NCI-H226 (cell line): Measurements from ENCODE around the gene ARL3.
"Not testable (repeated sequence)": the region's sequence is repeated elsewhere in the genome, so short reads cannot be mapped to it uniquely, and the experiment has no call there.

Experiments used
- DNase-seq: peaks from one replicate; pipeline ENCODE4 v3.0.0-alpha.2; 2015

ARL3 gene

DNA sequence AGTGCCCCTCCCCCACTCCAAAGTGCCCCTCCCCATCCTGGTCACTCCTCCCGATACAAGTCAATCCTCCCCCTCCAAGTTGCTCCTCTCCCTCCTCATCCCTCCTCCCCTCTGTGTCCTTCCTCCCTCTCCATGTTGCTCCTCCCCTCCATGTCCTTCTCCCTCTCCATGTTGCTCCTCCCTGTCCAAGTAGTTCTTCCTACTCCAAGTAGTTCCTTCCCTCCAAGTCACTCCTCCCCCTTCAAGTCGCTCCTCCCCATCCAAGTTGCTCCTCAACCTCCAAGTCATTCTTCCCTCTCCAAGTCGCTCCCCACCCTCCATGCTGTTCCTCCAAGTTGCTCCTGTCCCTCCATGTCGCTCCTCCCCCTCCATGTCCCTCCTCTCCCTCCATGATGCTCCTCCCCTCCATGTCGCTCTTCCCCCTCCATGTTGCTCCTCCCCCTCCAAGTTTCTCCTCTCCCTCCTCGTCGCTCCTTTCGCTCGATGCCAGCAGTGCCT, 20.9 kb upstream of the ARL3 start:
- peak; percentile 7 for DNase-seq

GRCh38 chr10:102732661-102733060, 18.5 kb upstream of the ARL3 start:
- no peak for DNase-seq

GRCh38 chr10:102731222-102731800, 17.1 kb upstream of the ARL3 start:
- no peak for DNase-seq

- DNase-seq: peak; percentile 45
Measured at GRCh38 chr10:102729029-102730026, 15.1 kb upstream of the ARL3 start.

DNA sequence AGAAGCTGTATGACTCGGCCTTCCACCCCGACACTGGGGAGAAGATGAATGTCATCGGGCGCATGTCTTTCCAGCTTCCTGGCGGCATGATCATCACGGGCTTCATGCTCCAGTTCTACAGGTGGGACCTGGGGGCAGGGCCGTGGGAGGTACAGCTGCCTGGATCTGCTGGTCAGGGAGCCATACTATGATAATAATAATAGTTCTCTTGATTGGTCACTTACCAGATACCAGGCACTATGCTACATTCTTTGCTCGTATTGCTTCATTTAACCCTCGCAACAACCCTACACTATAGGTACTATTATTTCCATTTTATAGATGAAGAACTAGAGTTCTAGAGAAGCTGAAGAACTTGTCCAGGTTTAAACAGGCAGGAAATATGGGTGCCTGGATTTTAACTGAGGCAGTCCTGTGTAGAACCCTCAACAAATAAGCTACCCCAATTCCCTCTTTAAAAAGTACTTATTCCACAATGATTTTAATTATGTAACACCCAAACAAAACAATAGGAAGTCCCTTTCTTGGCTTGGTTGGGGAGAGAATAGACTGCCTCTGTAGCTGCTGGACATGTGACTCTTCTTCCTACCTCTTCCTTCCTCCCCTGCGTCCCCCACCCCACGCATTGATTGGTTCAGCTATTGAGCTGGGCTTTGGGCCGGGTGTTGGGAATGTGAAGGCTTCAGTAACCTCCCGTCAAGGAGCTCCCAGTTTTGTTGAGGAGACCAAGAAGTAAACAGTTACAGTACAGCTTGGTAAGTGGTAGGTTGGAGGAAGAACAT, 13.0 kb upstream of the ARL3 start:
- DNase-seq: no peak

DNA sequence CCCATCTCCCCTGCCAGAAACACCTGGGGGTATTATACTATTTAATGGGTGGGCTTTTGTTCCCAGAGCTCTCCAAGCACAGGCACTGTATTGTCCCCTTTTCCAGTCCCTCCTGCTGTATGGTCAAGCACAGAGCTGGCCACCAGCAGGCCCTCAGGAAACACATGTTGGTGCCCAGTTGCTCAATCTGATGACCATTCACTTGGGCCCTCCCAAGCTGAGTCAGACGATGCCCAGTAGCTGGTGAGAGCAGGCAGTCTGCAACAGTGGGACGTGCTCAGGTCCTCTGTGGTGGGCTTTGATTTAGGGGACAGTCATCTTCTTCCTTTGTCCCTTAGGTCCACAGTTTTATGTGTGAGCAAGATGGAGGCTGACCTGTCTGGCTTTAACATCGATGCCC, 12.1 kb upstream of the ARL3 start:
- DNase-seq: peak; percentile 50

DNA sequence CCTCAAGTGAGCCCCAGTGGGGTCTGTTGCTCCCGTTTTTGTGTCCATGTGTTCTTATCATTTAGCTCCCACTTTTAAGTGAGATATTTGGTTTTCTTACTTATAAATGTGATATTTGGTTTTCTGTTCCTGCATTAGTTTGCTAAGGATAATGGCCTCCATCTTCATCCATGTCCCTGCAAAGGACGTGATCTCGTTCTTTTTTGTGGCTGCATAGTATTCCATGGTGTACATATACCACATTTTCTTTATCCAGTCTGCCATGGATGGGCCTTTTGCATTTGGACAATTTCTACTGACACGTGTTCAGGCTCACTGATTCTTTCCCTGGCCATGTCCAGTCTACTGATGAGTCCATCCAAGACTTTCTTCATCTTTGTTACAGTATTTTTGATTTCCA, 9.8 kb upstream of the ARL3 start:
- no peak for DNase-seq

DNA sequence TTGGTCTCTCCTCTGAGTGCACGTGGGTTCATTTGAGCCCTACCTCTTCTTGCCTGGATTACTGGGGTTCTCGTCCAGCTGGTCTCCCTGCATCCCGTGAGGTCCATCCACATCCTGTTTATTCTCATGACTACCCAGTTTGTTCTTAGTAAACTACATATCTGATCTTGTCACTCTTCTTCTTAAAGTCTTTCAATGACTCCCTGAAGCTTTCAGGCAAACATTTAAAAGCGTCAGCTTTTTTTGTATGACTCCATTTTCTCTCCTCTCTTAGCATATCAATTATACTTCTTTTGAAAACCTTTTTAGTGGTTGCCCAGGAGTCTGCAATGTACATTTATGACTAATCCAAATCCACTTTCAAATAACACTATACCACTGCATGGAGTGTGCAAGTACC, 7.8 kb upstream of the ARL3 start:
- no peak for DNase-seq

DNA sequence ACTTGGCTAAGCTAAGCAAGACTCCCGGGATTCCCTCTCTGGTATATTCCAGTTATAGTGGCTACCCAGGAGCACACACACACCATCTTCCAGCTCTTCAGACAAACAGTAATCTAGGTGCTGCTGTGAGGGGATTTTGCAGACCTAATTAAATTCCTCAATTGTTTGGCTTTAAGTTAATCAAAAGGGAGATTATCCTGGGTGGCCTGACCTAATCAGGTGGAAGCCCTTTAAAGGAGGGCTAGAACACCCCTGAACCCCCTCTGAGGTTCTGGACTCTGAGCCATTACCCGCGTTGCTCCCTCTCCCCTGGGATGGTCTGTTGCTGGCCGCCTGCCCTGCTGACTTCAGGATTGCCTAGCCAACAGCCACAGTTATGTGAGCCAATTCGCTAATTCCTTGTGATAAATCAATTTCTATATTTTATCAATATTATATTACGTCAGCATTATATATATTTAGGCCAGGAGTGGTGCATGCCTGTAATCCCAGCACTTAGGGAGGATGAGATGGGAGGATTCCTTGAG, 6.6 kb upstream of the ARL3 start:
- no peak for DNase-seq

DNA sequence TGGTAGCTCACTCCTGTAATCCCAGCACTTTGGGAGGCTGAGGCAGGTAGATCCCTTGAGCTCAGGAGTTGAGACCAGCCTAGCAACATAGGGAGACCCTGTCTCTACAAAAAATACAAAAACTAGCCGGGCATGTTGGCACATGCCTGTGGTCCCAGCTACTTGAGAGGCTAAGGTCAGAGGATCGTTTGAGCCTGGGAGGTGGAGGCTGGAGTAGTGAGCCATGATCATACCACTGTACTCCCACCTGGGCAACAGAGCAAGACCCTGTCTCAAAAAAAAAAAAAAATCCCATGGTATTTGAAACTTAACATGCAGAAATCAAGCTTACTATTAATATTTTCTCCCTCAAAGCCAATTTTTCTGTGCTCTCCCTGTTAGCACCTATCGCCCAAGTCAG, 6.1 kb upstream of the ARL3 start:
- DNase-seq: no peak

- peak; percentile 35 for DNase-seq
Measured at GRCh38 chr10:102718220-102718619, 4.0 kb upstream of the ARL3 start.

GRCh38 chr10:102716900-102717565, 2.8 kb upstream of the ARL3 start:
- DNase-seq: not testable (repeated sequence)

DNA sequence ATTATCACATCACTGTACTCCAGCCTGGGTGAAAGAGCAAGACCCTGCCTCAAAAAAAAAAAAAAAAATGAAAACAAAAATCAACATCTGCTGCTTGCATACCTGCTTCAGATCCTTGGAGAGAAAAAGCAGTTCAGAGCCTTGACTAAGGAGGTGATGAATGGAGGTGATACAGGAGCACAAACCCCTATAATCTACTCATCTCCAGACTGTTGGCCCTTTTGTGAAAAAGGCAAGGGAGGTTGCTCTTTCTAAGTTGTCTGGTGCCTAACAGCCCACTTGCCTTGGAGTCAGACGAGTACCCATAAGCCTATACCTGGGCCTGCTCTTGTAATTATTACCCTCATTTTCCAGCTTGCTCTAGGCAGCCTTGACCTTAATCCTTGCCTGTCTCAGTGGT, 1.7 kb upstream of the ARL3 start:
- DNase-seq: no peak

- no peak for DNase-seq
Measured at GRCh38 chr10:102714621-102715455, 641 bp upstream of the ARL3 start, which contains the start of gene SFXN2. Gene SFXN2, plus strand, starts transcription at chr10:102714636. Its CDS starts 12,001 bp downstream, at chr10:102726637.

GRCh38 chr10:102713539-102713813, 721 bp downstream of the ARL3 start:
- DNase-seq: no peak

- DNase-seq: no peak
Measured at GRCh38 chr10:102712843-102713538, 1.2 kb downstream of the ARL3 start.

DNA sequence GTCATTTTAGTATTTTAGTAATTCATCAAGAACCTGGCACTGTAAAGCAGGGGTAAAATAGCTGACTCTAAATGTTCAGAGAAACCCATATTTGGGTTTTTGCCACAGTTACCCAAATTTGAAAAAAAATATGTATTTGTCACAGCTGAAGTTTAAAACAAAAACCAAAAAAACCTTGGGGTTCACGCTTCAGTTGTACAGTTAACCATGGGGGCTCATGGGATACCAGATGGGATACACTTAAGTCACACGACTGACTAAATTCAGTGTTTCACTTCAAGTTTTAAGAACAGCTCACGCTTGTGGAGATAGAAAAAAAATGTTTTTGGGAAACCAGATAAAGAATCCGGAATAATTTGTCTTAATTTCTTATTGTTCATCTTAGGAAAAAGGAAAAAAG, 2.1 kb downstream of the ARL3 start:
- no peak for DNase-seq

- peak; percentile 65 for DNase-seq
Measured at GRCh38 chr10:102710609-102711008, 3.6 kb downstream of the ARL3 start.

DNA sequence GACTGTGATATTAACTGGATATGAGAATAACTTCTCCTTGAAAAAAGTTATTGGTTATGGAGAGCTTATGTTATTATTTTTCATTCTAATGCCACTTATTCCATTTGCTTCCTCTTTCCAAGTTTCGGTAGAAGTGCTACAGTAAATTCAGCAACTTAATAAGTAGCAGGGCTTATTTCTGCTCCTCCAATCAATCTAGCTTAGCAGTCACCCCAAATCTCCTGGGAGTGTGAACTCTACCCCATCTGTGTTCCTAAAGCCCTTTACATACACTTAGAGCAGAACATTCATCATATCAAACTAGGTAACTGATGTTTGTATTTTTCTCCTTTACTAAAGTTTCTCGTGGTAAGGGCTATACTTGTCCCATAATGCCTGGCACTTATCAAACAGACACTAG, 8.7 kb downstream of the ARL3 start:
- DNase-seq: no peak

GRCh38 chr10:102704915-102705314, 9.3 kb downstream of the ARL3 start:
- DNase-seq: peak; percentile 48

DNA sequence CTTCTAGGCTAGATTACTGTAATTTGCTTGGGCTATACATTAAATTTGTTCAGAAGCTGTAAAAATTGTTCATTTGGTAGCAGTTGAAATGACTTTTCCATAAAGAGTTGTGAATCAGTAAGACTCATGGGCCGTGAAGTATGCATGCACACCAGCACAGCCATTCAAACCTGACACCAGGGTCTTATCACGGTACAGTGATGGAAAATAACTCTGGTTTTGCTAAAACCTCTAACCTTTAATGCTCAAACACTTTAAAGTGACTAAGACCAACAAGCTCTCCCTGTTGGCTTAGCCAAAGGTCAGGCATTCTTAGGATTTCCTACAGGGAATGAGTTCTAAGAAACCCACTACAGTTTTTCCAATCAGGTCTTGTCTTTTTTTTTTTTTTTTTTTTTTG, 11.5 kb downstream of the ARL3 start:
- DNase-seq: no peak
